Kasumi-1 (cell line): ENCODE measurements around the gene RASGRP3.
A peak's percentile ranks its signal among the peaks of the same experiment; 100 is the strongest.
"Not testable (repeated sequence)": the region's sequence is repeated elsewhere in the genome, so short reads cannot be mapped to it uniquely, and the experiment has no call there.

Source experiments
- DNase-seq, 2 experiments: peaks; one replicate each; lab custom pipeline; 2025; lab: John Stamatoyannopoulos, UW

The RASGRP3 gene

GRCh38 chr2:33457556-33458247 lies 18.7 kb upstream of the RASGRP3 start:
- peak; percentile 8 to 25 for DNase-seq

DNA sequence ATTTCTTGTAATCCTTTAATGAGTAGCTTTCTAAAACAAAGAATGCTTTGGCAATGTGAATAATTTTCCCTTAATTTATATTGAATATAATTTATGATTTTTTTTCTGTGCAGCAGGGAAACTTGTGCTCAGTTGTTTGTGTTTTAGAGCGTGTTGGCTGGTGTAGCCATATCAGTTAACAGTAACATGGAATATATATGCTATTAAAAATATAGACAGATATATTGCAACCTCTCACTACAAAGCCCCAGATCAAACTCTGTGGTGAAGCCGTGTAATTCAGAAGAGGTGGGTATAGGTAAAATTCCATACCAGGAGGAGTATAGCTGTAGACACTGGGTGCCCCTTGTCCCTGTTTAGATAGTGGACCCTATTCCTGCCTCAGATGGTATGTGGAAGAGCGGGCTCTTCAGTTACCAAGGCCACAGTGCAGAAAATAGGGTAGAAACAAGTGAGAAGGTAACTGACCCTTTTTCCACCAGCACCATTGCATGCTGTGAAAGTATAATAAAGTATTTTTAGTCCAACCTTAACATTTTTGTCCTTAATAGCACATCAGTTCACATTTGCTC lies 18.1 kb upstream of the RASGRP3 start:
- no peak for DNase-seq

DNA sequence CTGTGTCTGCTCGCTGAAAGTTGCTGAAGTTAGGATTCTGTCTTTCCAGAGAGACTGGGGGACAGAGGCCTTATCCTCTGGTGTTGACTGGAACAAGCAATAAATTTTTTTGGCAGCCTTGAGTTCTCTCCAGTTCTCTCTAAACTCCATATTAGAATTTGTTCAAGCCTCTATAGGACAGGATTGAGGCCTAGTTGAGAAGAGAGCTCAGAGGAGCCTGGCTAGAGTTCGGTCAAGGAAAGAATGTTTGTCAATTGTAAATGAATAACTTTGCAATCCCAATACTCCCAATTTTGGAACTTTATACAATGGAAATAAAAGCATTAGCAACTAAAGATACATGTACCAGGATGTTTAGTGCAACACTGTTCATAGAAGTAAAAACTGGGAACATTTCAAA lies 16.7 kb upstream of the RASGRP3 start:
- DNase-seq: no peak

DNA sequence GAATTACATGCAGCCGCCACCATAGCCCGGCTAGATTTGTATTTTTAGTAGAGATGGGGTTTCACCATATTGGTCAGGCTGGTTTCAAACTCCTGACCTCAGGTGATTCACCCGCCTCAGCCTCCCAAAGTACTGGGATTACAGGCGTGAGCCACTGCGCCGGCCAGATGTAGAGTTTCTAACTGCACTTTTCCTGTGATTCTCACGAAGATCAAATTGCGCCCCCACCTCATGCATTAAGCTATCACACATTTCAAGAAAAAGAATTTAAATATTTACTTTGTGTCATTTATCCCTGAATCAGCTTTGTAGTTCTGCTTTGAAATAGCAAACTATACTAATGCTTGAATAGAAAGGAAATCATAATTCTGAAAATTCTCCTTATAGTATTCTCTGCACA lies 13.9 kb upstream of the RASGRP3 start:
- DNase-seq: not testable (repeated sequence)

- DNase-seq: no peak
These were observed 9.0 kb upstream of the RASGRP3 start for GRCh38 chr2:33467413-33467812.

DNA sequence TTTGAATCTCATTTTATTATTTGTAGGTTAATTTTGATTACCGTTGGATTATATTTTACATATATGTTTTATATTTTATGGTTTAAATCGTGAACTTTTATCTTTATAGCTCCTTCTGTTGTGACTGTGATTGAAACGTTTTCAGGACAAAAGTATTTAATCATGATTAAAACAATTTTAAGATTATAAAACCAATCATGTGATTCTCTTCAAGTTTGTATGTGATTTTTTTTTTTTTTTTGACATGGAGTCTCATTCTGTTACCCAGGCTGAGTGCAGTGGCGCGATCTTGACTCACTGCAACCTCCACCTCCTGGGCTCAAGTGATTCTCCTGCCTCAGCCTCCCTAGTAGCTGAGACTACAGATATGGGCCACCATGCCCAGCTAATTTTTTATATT lies 7.2 kb upstream of the RASGRP3 start:
- DNase-seq: no peak

GRCh38 chr2:33475224-33476130 lies 972 bp upstream of the RASGRP3 start:
- DNase-seq: peak; percentile 83 to 84

DNA sequence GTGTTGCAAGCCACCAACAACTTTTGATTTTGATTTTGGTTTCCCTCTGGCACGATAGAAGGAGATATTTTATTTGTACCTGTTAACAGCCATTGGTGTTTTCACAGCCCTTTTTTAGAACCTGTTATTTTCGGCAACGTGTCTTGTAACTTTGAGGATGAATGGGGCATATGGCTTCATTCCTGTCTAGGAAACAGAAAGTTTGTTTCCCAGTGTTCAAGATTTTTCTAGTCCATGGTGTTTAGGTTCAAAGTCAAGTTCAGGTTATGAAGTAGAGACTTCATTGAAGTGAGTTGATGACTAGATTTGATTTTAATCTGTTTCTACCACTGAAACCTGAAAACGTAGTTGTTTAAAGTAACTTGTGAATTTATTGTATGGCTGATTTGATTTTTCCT lies 343 bp downstream of the RASGRP3 start:
- no peak for DNase-seq

DNA sequence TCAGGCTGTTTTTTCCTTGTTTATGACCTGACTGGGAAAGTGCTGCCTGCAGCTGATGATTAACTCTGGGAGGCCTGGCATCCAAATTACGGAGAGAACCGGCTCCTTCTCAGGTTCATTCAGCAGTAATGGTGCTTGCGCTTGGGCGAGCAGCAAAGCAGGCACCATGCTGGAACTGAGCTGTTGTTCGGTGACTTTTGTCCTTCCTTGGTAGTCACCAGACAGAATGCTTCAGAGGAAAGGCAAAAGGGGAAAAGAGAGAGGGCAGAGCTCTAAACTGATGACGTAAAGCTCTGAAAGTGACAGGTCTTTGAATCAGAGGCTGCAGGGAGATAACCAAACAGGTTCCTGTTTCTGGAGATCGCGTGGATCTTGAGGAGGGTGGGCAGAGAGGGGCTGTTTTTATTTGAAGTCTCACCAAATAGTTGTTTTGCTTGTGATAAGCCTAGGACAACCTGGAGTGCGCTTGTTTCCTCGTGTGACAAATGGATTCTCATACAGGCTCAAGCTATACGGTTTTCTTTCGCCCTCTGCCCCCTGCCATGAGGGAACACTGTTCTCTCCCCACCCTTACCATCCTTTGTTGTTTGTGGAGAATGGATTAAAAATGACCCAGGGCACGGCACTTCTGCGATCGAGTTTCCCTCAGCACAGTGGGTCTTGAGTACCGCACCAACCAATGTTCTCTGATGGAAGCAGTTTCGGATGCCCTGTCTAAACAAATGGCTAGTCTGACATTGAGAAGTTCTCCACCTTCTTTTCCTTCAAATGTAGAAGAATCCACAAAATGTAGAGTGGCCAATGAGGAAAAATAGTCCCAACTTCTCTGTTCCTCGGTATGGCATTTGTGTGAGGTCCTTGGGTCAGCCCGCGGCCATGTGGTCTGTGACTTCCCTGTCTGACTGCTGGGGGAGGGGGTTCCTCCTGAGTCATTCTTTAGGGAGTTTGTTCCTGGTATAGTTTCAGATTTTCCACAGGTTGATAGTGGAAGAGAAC lies 1.3 kb downstream of the RASGRP3 start:
- peak; percentile 25 to 29 for DNase-seq

DNA sequence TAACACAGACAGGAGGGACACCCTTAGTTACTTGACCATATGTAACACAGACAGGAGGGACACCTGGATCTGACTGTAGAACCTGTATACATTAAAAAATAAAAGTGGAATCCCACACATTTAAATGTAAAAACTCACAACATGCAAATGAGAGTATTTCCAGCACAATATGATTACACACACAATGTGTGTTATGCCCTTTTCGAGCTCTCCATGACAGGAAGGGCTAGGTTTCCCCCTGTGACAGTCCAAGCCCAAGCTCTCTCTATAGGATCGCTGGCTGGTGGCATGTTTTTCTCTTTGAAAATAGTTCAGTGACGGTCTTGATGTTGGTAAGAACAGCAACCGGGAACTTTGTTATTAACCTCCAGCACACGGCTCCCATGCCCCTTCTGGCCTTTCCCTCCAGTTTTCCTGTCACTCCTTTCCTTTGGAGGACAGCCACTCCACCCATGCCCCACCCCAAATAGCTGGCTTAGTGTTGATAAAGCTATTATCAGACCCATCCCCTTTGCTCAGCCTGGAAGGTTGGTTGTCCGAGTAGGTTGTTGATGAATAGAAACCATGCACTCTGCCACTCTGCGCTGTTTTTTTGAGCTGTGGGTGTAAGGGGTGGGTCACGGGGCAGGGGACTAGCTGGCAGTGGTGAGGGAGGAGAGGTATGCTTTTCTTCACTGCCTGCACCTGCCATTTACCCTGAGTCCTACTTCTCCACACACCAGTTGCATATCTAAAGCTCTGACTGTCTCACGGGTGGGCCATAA lies 2.7 kb downstream of the RASGRP3 start:
- no peak for DNase-seq

DNA sequence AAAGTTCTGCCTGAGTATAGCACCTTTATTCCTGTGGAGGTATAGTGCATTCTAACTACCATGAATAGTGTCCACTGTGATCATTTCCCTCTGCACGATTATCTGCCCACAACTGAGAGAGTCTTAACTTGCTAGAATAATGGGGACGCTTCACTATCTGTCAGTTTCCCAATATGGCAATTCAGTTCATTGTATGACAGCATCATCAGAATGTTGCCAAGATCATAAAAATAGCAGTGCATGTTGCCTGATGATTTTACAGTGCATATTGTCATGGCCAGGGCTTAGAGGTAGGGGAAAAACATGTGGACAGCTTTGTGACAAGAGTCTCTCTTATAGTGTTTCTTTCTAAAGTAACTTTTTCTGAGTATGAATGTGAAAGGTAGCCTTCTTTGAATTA lies 6.1 kb downstream of the RASGRP3 start:
- DNase-seq: no peak

DNA sequence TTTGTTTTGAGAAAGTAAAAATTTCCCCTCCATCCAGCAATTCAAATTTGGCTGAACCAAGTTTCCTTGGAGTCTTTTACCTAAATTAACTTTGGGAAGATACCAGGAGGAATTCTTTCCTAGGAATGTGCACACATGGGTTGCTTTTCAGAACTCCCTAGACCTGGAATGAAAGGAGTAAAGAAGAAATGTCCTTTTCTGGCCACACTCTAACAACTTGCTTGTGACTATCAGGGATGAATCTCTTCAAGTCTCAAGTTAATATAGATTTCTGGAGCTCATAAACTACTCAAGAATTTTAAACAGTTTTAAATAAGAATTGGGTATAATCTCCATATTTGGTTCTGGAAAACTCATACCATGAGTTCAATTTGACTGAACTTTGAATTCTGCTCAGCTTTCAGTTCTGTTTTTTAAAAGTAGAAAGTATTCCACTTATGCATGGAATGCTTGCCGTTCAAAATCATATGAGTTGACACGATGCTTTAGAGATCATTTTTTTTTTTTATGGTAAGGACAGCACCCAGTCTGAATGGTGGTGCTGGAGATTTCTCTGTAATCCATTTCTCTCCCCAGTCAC lies 7.7 kb downstream of the RASGRP3 start:
- DNase-seq: no peak

- no peak for DNase-seq
These were observed 8.6 kb downstream of the RASGRP3 start for GRCh38 chr2:33485051-33485450.

- no peak for DNase-seq
These were observed 10.1 kb downstream of the RASGRP3 start for GRCh38 chr2:33486544-33486943.

GRCh38 chr2:33488178-33488690 lies 11.8 kb downstream of the RASGRP3 start:
- no peak for DNase-seq

- DNase-seq: no peak
These were observed 12.5 kb downstream of the RASGRP3 start for GRCh38 chr2:33488715-33489540.

DNA sequence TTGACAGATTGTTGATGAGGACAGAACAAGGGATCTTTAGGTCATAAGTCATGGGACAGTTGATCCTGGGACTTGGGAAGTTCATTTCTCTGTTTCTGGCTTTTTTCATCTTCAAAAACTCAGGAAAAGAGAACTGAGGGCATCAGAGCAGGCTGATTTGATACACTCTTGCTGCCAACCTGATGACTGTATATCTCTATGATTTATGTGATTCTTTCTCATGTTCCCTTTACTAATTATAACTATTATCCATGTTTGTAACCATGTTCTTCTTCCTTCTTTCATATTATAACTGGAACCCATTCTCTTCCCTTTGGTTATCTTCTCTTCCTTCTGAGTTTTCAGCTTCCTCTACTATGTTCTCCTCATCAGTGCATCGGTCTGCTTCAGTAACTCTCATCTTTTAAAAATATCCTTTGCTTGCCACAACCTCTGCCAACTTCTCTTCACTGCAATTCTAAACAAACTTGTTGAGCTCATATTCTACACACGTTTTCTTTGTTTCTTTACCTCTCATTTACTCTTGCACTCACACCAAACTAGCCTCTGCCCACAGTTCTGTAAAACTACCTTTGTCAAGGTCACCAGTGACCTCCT lies 13.5 kb downstream of the RASGRP3 start:
- no peak for DNase-seq

DNA sequence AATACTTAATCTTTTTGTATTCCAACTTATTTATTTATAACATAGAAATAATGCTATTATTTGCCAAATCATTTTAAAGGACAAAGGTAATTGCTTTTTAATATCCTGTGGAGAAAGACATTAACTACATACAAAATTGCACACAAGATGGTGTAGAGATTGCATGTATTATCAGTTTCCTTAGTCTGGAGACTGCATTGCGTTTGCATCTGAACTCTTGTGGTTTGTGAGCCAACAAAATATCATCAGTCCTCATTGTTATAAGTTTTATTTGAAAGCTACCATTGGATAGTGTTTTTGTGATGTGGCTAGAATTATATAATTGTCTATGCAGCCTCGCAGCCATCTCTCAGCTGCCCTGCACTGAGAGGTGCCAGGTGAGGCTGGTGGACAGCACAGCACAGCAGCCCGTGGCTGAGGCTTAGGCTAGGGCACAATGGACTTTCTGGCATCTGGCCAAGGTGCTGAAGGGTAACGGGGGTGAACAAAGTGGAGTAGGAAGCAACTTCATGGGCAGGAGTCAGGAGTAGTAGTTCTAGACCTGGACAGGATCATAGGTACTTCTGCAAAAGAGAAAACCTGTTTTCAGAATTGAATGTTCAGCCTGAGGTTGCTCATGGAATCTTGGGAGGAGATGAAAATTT lies 15.1 kb downstream of the RASGRP3 start:
- DNase-seq: no peak
